Uterus (tissue), 4 donors: ENCODE data around the gene FAAP20. TPM values are rescaled to one million over a fixed set of nuclear protein-coding genes. Genes with fewer than 3 reads are reported as not detected.

ENCODE experiments used
- DNase-seq, 2 donors: peaks; one replicate each; pipeline ENCODE4 v3.0.0-alpha.2; 2019 to 2020
- H3K27ac ChIP-seq, 2 donors: fragments of 200-600 bp; sonication (generic); 1 replicate in 1 of 2; 2 replicates in 1 of 2; pipeline ENCODE4 v1.5.1; 2016 to 2018
- H3K27me3 ChIP-seq, 2 donors: fragments of 200-600 bp; sonication (generic); one replicate each; pipeline ENCODE4 v1.5.1; 2018 to 2019; ENCODE audit warnings: control low read depth in 1 of 2
- H3K36me3 ChIP-seq, 2 donors: fragments of 200-600 bp; sonication (generic); one replicate each; pipeline ENCODE4 v1.5.1; 2019; ENCODE audit warnings: control low read depth in 1 of 2
- H3K4me1 ChIP-seq, 2 donors: fragments of 200-600 bp; sonication (generic); one replicate each; pipeline ENCODE4 v1.5.1; 2018 to 2019; ENCODE audit warnings: control low read depth in 1 of 2
- H3K4me3 ChIP-seq, 2 donors: fragments of 200-600 bp; sonication (generic); 1 replicate in 1 of 2; 2 replicates in 1 of 2; pipeline ENCODE4 v1.5.1; 2018 to 2019; ENCODE audit warnings: mild to moderate bottlenecking in 1 of 2
- H3K9me3 ChIP-seq, 2 donors: fragments of 200-600 bp; sonication (generic); one replicate each; pipeline ENCODE4 v1.5.1; 2019; ENCODE audit warnings: control low read depth in 1 of 2
- CTCF ChIP-seq, 4 experiments: fragments of 200-600 bp in 2 of 4; fragments of 450-650 bp in 2 of 4; sonication (generic) in 2 of 4; IDR thresholded peaks; one replicate each; pipeline ENCODE4 v1.5.1; 2016 to 2019; ENCODE audit warnings: antibody characterized with exemption in 4 of 4, mild to moderate bottlenecking in 2 of 4, moderate library complexity in 1 of 4
- POLR2A ChIP-seq, 2 donors: fragments of 450-650 bp; IDR thresholded peaks; one replicate each; pipeline ENCODE4 v1.6.1; 2016; ENCODE audit warnings: antibody characterized with exemption in 2 of 2, mild to moderate bottlenecking in 1 of 2, moderate library complexity in 1 of 2
- intact Hi-C: fragments of 100-400 bp; cut with DNase I; formaldehyde crosslinking; loops from one replicate; pipeline ENCODE4 v1.15.1; 2023; ENCODE audit warnings: low total_unique reads
- total RNA-seq, 4 donors: library from RNA; depleted of rRNA in 3 of 4; stranded (reverse); fragments of >200 nt in 3 of 4; gene quantifications; one replicate each; pipeline versions ENCODE4 v1.1.0 to v1.2.4, GENCODE V29; 2014 to 2023
- donor health status: DM: yes; HTN: yes; CAD: no.

The FAAP20 gene
- total RNA-seq, 4 donors from 2014 or later: 1.5 to 68.5 (median 15.4) TPM

- Histone ChIP-seq H3K4me1 (peaks cover 9 to 28% of the 10 kb centered on the region in 2 donors), H3K4me3 (no peak overlapping the region), H3K36me3 (no peaks in the 10 kb centered on the region), H3K9me3 (no peaks in the 10 kb centered on the region), H3K27me3 (no peaks in the 10 kb centered on the region), H3K27ac (peak overlapping the region; percentile 96 to 99)
- peak; percentile 64 to 70 for DNase-seq
- intact Hi-C loops: no loop called here
- TF ChIP-seq POLR2A (IDR thresholded peaks at IDR 0.05): no peak
- no peak for TF ChIP-seq CTCF (IDR thresholded peaks at IDR 0.05)
These were observed 20.1 kb upstream of the FAAP20 start for GRCh38 chr1:2214541-2215241.

GRCh38 chr1:2213576-2214505 lies 19.3 kb upstream of the FAAP20 start:
- Histone ChIP-seq H3K27ac (peak overlapping the region; percentile 96 to 99), H3K27me3 (no peaks in the 10 kb centered on the region), H3K36me3 (no peaks in the 10 kb centered on the region), H3K4me1 (peaks cover 9 to 32% of the 10 kb centered on the region in 2 donors), H3K4me3 (peak overlapping the region; percentile 31 to 35), H3K9me3 (no peaks in the 10 kb centered on the region)
- peak; percentile 62 to 77 for TF ChIP-seq POLR2A (IDR thresholded peaks at IDR 0.05)
- TF ChIP-seq CTCF (IDR thresholded peaks at IDR 0.05): no peak
- intact Hi-C loops: no loop called here
- peak; percentile 93 to 94 for DNase-seq

DNA sequence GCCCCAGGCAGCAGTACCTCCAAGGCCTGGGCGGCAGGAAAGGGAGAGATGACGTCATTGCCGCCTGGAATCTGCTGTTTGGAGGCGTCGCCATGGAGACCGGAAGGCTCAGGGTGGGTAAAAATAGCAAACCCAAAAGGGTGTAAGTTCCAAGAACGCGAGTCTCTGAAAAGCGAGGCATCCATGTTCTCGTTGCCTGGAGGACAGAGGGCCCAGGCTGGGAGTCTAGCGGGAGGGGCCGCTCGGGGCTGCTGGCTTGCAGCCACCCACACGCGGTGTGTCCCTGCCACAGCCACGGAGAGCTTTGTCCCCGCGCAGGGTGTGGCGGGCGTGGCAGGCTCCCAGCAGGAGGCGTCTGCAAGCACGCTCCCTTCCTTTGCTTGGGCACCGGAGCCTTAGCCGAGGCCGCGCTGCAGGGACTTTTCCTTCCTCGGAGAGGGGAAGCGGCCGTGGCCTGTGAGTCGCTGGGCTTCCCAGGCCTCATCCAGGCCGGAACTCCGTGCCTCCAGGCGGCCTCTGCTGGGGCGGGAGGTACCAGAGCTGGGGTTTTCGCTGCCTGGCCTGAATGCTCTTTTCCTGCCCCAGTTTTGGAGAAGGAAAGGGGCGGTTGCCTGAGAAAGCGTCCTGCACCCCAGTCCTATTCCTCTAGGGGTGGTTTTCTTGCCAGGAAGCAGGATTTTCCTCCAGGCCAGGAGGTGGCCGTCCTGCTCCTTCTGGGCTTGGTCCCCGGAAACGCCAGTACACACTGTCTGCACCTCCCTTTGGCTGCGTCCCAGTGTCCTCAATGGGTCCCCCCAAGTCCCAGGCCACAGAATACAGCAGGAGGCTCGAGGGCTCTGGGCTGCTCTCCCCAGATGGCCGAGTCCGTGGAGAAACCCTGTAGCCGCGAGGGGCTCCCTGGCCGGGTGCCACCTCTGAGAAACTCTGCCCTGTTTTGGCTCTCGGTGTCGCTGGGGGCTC lies 18.2 kb upstream of the FAAP20 start:
- Histone ChIP-seq H3K36me3 (no peaks in the 10 kb centered on the region), H3K27ac (peak overlapping the region; percentile 96 to 99), H3K4me3 (peak overlapping the region; percentile 17 to 27), H3K4me1 (peaks cover 9 to 41% of the 10 kb centered on the region in 2 donors), H3K27me3 (no peaks in the 10 kb centered on the region), H3K9me3 (no peaks in the 10 kb centered on the region)
- intact Hi-C loops: no loop called here
- TF ChIP-seq POLR2A (IDR thresholded peaks at IDR 0.05): peak; percentile 68 to 73
- TF ChIP-seq CTCF (IDR thresholded peaks at IDR 0.05): peak; percentile 14 to 33 (median 24)
- DNase-seq: peak; percentile 96 to 97

GRCh38 chr1:2212274-2212531 lies 17.6 kb upstream of the FAAP20 start:
- peak overlapping the region; percentile 17 to 27 for H3K4me3 ChIP-seq
- no peak for TF ChIP-seq POLR2A (IDR thresholded peaks at IDR 0.05)
- TF ChIP-seq CTCF (IDR thresholded peaks at IDR 0.05): no peak
- intact Hi-C loops: no loop called here
- no peak for DNase-seq
- no peaks in the 10 kb centered on the region for H3K9me3 ChIP-seq
- no peaks in the 10 kb centered on the region for H3K36me3 ChIP-seq
- H3K27ac ChIP-seq: peak overlapping the region; percentile 96 to 99
- peaks cover 9 to 45% of the 10 kb centered on the region in 2 donors for H3K4me1 ChIP-seq
- no peaks in the 10 kb centered on the region for H3K27me3 ChIP-seq
